Measurements from ENCODE around the gene SLCO1B1. TPM values are rescaled to one million over a fixed set of nuclear protein-coding genes. Genes with fewer than 3 reads are reported as not detected.

Gene SLCO1B1
- polyA plus RNA-seq, 1 donor (not counting 4 experiments of a cell fraction or from before 2014, with no cell fraction given), result not detected

DNA sequence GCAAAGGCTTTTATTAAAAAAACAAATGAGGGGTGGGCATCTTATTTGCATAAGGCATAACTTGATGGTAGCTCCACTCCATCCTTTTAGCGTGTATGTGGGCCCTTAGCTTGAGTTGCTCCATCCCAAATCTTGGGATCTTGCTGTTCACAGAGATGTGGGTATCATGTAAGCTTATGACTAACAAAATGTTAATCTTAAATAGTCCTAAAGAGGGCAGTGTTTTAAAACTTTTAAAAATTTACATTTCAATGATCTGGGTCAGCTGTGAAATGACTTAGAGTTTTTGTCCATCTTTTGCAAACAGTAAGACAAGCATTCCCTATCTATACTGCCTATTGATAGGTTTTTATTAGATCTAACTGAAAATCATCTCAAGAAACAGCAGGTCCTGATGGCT, 117.7 kb downstream of the SLCO1B1 start:
- DNase-seq (ENCODE audit: low read depth, low spot score), result no peak
- Histone ChIP-seq H3K27me3 (ENCODE audit: control insufficient read depth, extremely low read depth, insufficient read depth, low read length) (no peaks in the 10 kb centered on the region), H3K4me1 (ENCODE audit: control insufficient read depth, extremely low read depth, insufficient read depth, low read length) (no peaks in the 10 kb centered on the region), H3K4me3 (ENCODE audit: control insufficient read depth in 2 of 3, extremely low read depth in 1 of 3, insufficient read depth in 2 of 3, low read depth in 1 of 3, low read length in 3 of 3) (no peak overlapping the region), H2AFZ (ENCODE audit: control insufficient read depth, low read length) (no peak overlapping the region), H3K9me1 (ENCODE audit: control insufficient read depth, extremely low read depth, insufficient read depth, low read length) (no peaks in the 10 kb centered on the region), H3K9ac (ENCODE audit: control insufficient read depth, extremely low read depth, insufficient read depth, low read length) (no peak overlapping the region), H3K36me3 (ENCODE audit: control insufficient read depth in 2 of 2, extremely low read depth in 1 of 2, insufficient read depth in 2 of 2, low read length in 2 of 2) (no peaks in the 10 kb centered on the region), H3K9me3 (ENCODE audit: control insufficient read depth, low read depth, low read length) (no peaks in the 10 kb centered on the region), H4K20me1 (ENCODE audit: control insufficient read depth, extremely low read depth, insufficient read depth, low read length) (no peaks in the 10 kb centered on the region), H3K4me2 (ENCODE audit: control insufficient read depth, extremely low read depth, insufficient read depth, low read depth, low read length) (no peak overlapping the region), H3K27ac (ENCODE audit: control insufficient read depth, insufficient read depth, low read length) (no peak overlapping the region), H3K79me2 (ENCODE audit: control insufficient read depth, insufficient read depth, low read length) (no peaks in the 10 kb centered on the region)
- TF ChIP-seq, protein P1, sequence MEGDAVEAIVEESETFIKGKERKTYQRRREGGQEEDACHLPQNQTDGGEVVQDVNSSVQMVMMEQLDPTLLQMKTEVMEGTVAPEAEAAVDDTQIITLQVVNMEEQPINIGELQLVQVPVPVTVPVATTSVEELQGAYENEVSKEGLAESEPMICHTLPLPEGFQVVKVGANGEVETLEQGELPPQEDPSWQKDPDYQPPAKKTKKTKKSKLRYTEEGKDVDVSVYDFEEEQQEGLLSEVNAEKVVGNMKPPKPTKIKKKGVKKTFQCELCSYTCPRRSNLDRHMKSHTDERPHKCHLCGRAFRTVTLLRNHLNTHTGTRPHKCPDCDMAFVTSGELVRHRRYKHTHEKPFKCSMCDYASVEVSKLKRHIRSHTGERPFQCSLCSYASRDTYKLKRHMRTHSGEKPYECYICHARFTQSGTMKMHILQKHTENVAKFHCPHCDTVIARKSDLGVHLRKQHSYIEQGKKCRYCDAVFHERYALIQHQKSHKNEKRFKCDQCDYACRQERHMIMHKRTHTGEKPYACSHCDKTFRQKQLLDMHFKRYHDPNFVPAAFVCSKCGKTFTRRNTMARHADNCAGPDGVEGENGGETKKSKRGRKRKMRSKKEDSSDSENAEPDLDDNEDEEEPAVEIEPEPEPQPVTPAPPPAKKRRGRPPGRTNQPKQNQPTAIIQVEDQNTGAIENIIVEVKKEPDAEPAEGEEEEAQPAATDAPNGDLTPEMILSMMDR (optimal IDR thresholded peaks at IDR 0.05 in 1 of 3, IDR thresholded peaks at IDR 0.05 in 1 of 3, conservative IDR thresholded peaks at IDR 0.05 in 1 of 3; ENCODE audit: extremely low read depth in 1 of 3, insufficient read depth in 2 of 3, low read length in 3 of 3), result no peak
- TF ChIP-seq EZH2 (IDR thresholded peaks at IDR 0.05; ENCODE audit: low read length), result no peak
- dilution Hi-C loops (cut with MboI; ENCODE audit: extremely low pct_ligation_motif_present, low sequenced_read_pairs), result no loop called here
- FAIRE-seq, result no peak

DNA sequence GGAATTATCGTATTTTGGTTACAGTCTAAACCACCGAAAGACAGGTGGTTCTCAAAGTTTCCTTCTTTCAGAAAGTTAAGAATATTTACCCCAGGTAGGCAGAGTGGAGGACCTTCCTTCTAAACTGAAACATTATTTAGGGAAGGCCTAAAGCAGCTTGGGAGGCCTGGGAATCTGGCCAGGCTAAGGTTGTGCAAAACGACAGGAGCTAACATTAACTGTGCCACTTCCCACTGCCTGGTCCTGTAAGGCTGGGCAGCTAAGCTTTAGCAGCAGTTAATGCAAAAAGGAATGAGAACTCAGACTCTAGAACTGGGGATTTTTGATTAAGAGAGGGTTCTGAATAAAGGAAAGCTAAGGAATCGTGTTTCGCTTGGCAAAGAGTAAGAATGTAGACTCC, 121.1 kb downstream of the SLCO1B1 start:
- Histone ChIP-seq H3K9ac (ENCODE audit: control insufficient read depth, extremely low read depth, insufficient read depth, low read length) (no peak overlapping the region), H3K27me3 (ENCODE audit: control insufficient read depth, extremely low read depth, insufficient read depth, low read length) (no peaks in the 10 kb centered on the region), H3K36me3 (ENCODE audit: control insufficient read depth in 2 of 2, extremely low read depth in 1 of 2, insufficient read depth in 2 of 2, low read length in 2 of 2) (no peaks in the 10 kb centered on the region), H4K20me1 (ENCODE audit: control insufficient read depth, extremely low read depth, insufficient read depth, low read length) (no peaks in the 10 kb centered on the region), H2AFZ (ENCODE audit: control insufficient read depth, low read length) (no peak overlapping the region), H3K4me2 (ENCODE audit: control insufficient read depth, extremely low read depth, insufficient read depth, low read depth, low read length) (no peak overlapping the region), H3K9me1 (ENCODE audit: control insufficient read depth, extremely low read depth, insufficient read depth, low read length) (no peaks in the 10 kb centered on the region), H3K27ac (ENCODE audit: control insufficient read depth, insufficient read depth, low read length) (no peak overlapping the region), H3K4me1 (ENCODE audit: control insufficient read depth, extremely low read depth, insufficient read depth, low read length) (no peaks in the 10 kb centered on the region), H3K9me3 (ENCODE audit: control insufficient read depth, low read depth, low read length) (no peaks in the 10 kb centered on the region), H3K4me3 (ENCODE audit: control insufficient read depth in 2 of 3, extremely low read depth in 1 of 3, insufficient read depth in 2 of 3, low read depth in 1 of 3, low read length in 3 of 3) (no peak overlapping the region), H3K79me2 (ENCODE audit: control insufficient read depth, insufficient read depth, low read length) (no peaks in the 10 kb centered on the region)
- dilution Hi-C loops (cut with MboI; ENCODE audit: extremely low pct_ligation_motif_present, low sequenced_read_pairs), result no loop called here
- DNase-seq (ENCODE audit: low read depth, low spot score) (no peak), FAIRE-seq (no peak)
- TF ChIP-seq, protein P1 (optimal IDR thresholded peaks at IDR 0.05 in 1 of 3, IDR thresholded peaks at IDR 0.05 in 1 of 3, conservative IDR thresholded peaks at IDR 0.05 in 1 of 3; ENCODE audit: extremely low read depth in 1 of 3, insufficient read depth in 2 of 3, low read length in 3 of 3), result no peak
- no peak for TF ChIP-seq EZH2 (IDR thresholded peaks at IDR 0.05; ENCODE audit: low read length)

Measured in keratinocyte (primary cell).